Endothelial cell (in vitro differentiated cells): ENCODE measurements around the gene RFX1. TPM values are rescaled to one million over a fixed set of nuclear protein-coding genes. Genes with fewer than 3 reads are reported as not detected.
"Not testable (repeated sequence)": the region's sequence is repeated elsewhere in the genome, so short reads cannot be mapped to it uniquely, and the experiment has no call there.

ENCODE experiments used
- DNase-seq: peaks from one replicate; pipeline ENCODE4 v3.0.0; 2021; ENCODE audit warnings: low spot score
- H3K27ac Mint-ChIP-seq: one replicate; pipeline ENCODE4 v1.8.0; 2021; ENCODE audit warnings: mixed read lengths, inconsistent platforms; ENCODE audit not compliant: unreplicated experiment
- H3K27me3 Mint-ChIP-seq: one replicate; pipeline ENCODE4 v1.8.0; 2021; ENCODE audit warnings: mild to moderate bottlenecking, moderate library complexity, mixed read lengths, inconsistent platforms; ENCODE audit not compliant: unreplicated experiment
- H3K36me3 Mint-ChIP-seq: one replicate; pipeline ENCODE4 v1.8.0; 2021; ENCODE audit warnings: mild to moderate bottlenecking, low read depth, mixed read lengths, inconsistent platforms; ENCODE audit not compliant: unreplicated experiment
- H3K4me1 Mint-ChIP-seq: one replicate; pipeline ENCODE4 v1.8.0; 2021; ENCODE audit warnings: mild to moderate bottlenecking, mixed read lengths, inconsistent platforms; ENCODE audit not compliant: unreplicated experiment
- H3K4me3 Mint-ChIP-seq: one replicate; pipeline ENCODE4 v1.8.0; 2021; ENCODE audit warnings: mild to moderate bottlenecking, mixed read lengths, inconsistent platforms; ENCODE audit not compliant: unreplicated experiment
- H3K9me3 Mint-ChIP-seq: one replicate; pipeline ENCODE4 v1.8.0; 2021; ENCODE audit warnings: mixed read lengths, inconsistent platforms; ENCODE audit not compliant: unreplicated experiment
- CTCF ChIP-seq: fragments of 200-600 bp; sonication (generic); IDR thresholded peaks from one replicate; pipeline ENCODE4 v1.5.0; 2021; ENCODE audit warnings: antibody characterized with exemption; ENCODE audit not compliant: unreplicated experiment
- total RNA-seq: library from RNA; stranded (reverse); fragmentation: NEBNext Ultra II Directional; extraction: Animal tissue kit (Norgen Biotek cat#: 25700); gene quantifications from one replicate; pipeline ENCODE4 v1.2.1, GENCODE V29; 2021; ENCODE audit not compliant: unreplicated experiment

Gene RFX1
- total RNA-seq, 1 donor from 2014 or later, result 16.2 TPM

- Mint-ChIP-seq H3K27me3 (peaks cover 5% of the 10 kb centered on the region), H3K4me1 (peaks cover 13% of the 10 kb centered on the region), H3K36me3 (peaks cover 12% of the 10 kb centered on the region), H3K27ac (no peak overlapping the region), H3K4me3 (no peak overlapping the region), H3K9me3 (no peaks in the 10 kb centered on the region)
- no peak for DNase-seq
- no peak for TF ChIP-seq CTCF
Observed at GRCh38 chr19:13929340-13929739, 76.8 kb downstream of the RFX1 start.

GRCh38 chr19:13926715-13927114 lies 79.4 kb downstream of the RFX1 start:
- Mint-ChIP-seq H3K36me3 (peaks cover 21% of the 10 kb centered on the region), H3K9me3 (no peaks in the 10 kb centered on the region)
- DNase-seq, result no peak

GRCh38 chr19:13926010-13926409 lies 80.1 kb downstream of the RFX1 start:
- H3K9me3 Mint-ChIP-seq, result no peaks in the 10 kb centered on the region

More at GRCh38 chr19:13926715-13927114, 79.4 kb downstream of the RFX1 start:
- Mint-ChIP-seq H3K4me3 (no peak overlapping the region), H3K4me1 (peaks cover 13% of the 10 kb centered on the region), H3K27ac (no peak overlapping the region), H3K27me3 (no peaks in the 10 kb centered on the region)
- no peak for TF ChIP-seq CTCF

GRCh38 chr19:13923194-13923987 lies 82.7 kb downstream of the RFX1 start:
- no peak for TF ChIP-seq CTCF
- Mint-ChIP-seq H3K36me3 (peaks cover 37% of the 10 kb centered on the region), H3K27me3 (no peaks in the 10 kb centered on the region), H3K27ac (no peak overlapping the region), H3K4me1 (peaks cover 13% of the 10 kb centered on the region), H3K4me3 (peak overlapping the region; percentile 1), H3K9me3 (no peaks in the 10 kb centered on the region)
- no peak for DNase-seq

More at GRCh38 chr19:13926010-13926409, 80.1 kb downstream of the RFX1 start:
- Mint-ChIP-seq H3K4me1 (peaks cover 13% of the 10 kb centered on the region), H3K27ac (no peak overlapping the region), H3K27me3 (no peaks in the 10 kb centered on the region), H3K36me3 (peaks cover 28% of the 10 kb centered on the region), H3K4me3 (no peak overlapping the region)
- DNase-seq, result no peak
- TF ChIP-seq CTCF, result no peak

- H3K27ac Mint-ChIP-seq, result peak overlapping the region; percentile 8
- not testable (repeated sequence) for H3K27me3 Mint-ChIP-seq, H3K9me3 Mint-ChIP-seq, DNase-seq
- peaks cover 35% of the 10 kb centered on the region for H3K36me3 Mint-ChIP-seq
- H3K4me3 Mint-ChIP-seq, result peak overlapping the region; percentile 72
- peaks cover 10% of the 10 kb centered on the region for H3K4me1 Mint-ChIP-seq
Observed at GRCh38 chr19:13922118-13922517, 84.0 kb downstream of the RFX1 start.
